ENCODE results near the gene SLC25A22. TPM values are rescaled to one million over a fixed set of nuclear protein-coding genes. Genes with fewer than 3 reads are reported as not detected.

Gene SLC25A22
- total and polyA plus RNA-seq, 12 donors, result 2.2 to 11.1 (median 4.0) TPM

DNA sequence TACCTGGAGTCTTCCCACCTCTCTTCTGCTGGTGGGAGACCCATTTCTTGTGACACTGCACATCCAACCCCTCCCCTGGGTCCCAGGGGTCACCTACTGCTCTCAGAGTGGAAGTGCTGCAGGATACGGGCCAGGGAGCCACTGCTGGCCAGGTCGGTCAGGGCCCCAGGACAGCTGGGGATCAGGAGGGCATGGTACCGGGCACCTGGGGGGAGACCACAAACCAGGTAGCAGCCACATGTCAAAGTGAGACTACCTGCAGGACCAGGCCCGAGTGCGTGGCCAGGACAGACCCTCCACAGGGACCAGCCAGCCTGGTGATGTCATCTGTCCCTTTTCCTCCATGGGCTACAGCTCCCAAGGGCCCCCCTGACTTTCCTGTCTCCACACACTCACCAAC lies 24.7 kb downstream of the SLC25A22 start:
- no peak overlapping the region for H3K27ac ChIP-seq
- peaks cover 8 to 38% (median 23%) of the 10 kb centered on the region in 9 donors for H3K4me1 ChIP-seq
- H3K27me3 ChIP-seq, result no peaks in the 10 kb centered on the region
- DNase-seq (no peak), ATAC-seq (no peak)
- H3K36me3 ChIP-seq, result peaks cover 0 to 57% (median 12%) of the 10 kb centered on the region in 9 donors
- TF ChIP-seq, protein P1, sequence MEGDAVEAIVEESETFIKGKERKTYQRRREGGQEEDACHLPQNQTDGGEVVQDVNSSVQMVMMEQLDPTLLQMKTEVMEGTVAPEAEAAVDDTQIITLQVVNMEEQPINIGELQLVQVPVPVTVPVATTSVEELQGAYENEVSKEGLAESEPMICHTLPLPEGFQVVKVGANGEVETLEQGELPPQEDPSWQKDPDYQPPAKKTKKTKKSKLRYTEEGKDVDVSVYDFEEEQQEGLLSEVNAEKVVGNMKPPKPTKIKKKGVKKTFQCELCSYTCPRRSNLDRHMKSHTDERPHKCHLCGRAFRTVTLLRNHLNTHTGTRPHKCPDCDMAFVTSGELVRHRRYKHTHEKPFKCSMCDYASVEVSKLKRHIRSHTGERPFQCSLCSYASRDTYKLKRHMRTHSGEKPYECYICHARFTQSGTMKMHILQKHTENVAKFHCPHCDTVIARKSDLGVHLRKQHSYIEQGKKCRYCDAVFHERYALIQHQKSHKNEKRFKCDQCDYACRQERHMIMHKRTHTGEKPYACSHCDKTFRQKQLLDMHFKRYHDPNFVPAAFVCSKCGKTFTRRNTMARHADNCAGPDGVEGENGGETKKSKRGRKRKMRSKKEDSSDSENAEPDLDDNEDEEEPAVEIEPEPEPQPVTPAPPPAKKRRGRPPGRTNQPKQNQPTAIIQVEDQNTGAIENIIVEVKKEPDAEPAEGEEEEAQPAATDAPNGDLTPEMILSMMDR (IDR thresholded peaks at IDR 0.05), result no peak
- intact Hi-C loops (cut with DNase I), result no loop called here
- no peaks in the 10 kb centered on the region for H3K9me3 ChIP-seq
- WGBS, 2 donors, result 85 to 93% methylated on average over 5 of the region's 5 CpGs
- no peak overlapping the region for H3K4me3 ChIP-seq

DNA sequence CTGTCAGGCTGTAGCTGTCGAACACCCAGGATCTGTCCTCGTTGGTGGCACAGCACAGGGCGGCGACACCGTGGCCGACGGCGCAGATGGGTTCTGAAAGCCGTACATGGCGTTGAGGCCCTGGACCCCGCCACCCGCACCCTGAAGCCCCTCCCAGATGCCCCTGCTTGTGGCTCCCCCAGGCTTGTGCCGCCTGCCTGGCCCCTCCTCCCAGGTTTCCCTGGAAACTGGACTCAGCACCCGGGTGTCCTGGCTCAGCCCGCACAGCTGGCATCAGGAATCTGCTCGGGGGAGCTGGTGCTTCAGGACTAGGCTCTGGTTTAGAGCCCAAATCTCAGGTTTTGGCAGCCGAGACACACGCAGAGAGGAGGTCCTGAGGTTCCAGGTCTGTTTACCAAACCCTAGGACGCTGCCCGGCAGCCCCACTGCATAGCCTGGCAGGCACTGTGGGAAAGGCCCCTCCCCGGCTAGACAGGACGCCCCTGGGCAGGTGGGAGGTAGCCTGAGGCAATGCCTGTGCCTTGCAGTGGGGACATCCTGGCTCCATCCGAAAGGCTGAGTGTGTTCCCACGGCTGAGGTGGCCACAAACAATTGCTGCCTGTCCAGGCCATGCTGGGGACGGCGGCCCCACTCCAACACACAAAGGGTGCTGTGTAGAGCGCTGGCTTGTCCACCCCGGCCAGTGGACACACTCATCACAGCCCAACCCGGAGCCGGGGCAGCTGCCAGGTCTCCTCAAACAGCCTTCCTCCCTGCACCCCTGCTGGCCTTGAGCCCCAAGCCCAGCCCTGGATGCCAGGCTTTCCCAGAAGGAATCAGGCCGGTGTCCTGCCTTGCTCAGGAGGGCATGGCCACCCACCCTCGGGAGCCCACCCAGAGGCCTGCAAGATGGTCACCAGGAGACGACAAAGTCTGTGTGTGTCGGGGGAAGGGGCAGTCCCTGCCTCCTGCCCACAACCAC lies 25.4 kb downstream of the SLC25A22 start:
- Histone ChIP-seq H3K9me3 (no peaks in the 10 kb centered on the region), H3K27ac (no peak overlapping the region), H3K27me3 (no peaks in the 10 kb centered on the region), H3K36me3 (peaks cover 0 to 61% (median 12%) of the 10 kb centered on the region in 9 donors), H3K4me3 (no peak overlapping the region), H3K4me1 (peaks cover 8 to 31% (median 20%) of the 10 kb centered on the region in 9 donors)
- no peak for DNase-seq
- TF ChIP-seq, protein P1 (IDR thresholded peaks at IDR 0.05), result no peak
- ATAC-seq, result no peak
- intact Hi-C loops (cut with DNase I), result no loop called here
- WGBS, 2 donors, result 81 to 82% methylated on average over 34 of the region's 34 CpGs

DNA sequence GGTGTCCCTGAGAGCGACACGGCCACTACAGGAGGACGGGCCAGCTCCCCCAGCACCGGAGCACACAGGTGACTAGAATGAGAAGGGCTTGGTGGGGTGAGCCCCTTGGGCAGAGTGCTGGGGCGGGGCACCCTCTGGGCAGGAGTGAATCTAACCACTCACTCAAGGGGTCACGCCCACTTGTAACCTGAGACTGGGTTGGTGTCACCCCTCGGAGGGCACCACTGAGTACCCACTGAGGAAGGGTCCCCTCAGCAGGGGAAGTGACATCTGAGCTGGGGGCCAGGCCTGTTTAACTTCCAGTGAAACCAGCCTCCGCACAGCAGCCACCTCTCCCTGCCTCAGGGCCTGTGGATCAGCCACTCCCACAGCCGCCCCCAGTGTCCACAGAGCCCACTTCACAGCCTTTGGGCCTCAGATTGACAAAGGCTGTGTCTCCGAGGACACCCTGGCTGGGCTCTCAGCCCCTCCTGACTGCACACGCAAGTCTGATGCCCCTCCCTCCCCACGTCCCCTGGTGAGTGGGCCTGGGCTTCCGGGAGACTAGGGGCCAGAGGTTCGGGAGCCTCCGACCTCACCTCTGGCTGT lies 26.4 kb downstream of the SLC25A22 start:
- no peak for ATAC-seq
- intact Hi-C loops (cut with DNase I), result no loop called here
- H3K27ac ChIP-seq, result no peak overlapping the region
- H3K9me3 ChIP-seq, result no peaks in the 10 kb centered on the region
- no peaks in the 10 kb centered on the region for H3K27me3 ChIP-seq
- peaks cover 7 to 28% (median 18%) of the 10 kb centered on the region in 9 donors for H3K4me1 ChIP-seq
- H3K36me3 ChIP-seq, result peaks cover 0 to 71% (median 15%) of the 10 kb centered on the region in 9 donors
- H3K4me3 ChIP-seq, result no peak overlapping the region
- no peak for DNase-seq
- TF ChIP-seq, protein P1 (IDR thresholded peaks at IDR 0.05), result no peak
- 81 to 83% methylated on average over 15 of the region's 15 CpGs for WGBS, 2 donors
